Measurements from ENCODE around the gene CATSPERZ. TPM values are rescaled to one million over a fixed set of nuclear protein-coding genes. Genes with fewer than 3 reads are reported as not detected.

The CATSPERZ gene
- total RNA-seq, 6 experiments from 2014 or later = not detected

- no peak for ATAC-seq
- Histone ChIP-seq H3K36me3 (no peaks in the 10 kb centered on the region), H3K4me1 (peaks cover 0 to 24% (median 6%) of the 10 kb centered on the region in 4 donors), H3K4me3 (no peak overlapping the region), H3K27ac (no peak overlapping the region), H3K9me3 (no peaks in the 10 kb centered on the region), H3K27me3 (peaks cover 0 to 5% of the 10 kb centered on the region in 2 donors)
- TF ChIP-seq CTCF (IDR thresholded peaks at IDR 0.05) = no peak
- no peak for TF ChIP-seq POLR2A (IDR thresholded peaks at IDR 0.05)
- intact Hi-C loops (cut with DNase I) = no loop called here
- DNase-seq = no peak
- no CpG with 5 or more reads among the region's 9 CpGs for WGBS (ENCODE audit: insufficient coverage, low coverage, low lambda C conversion rate, missing lambda C conversion rate)
These were observed 11.8 kb upstream of the CATSPERZ start for GRCh38 chr11:64288353-64288750.

GRCh38 chr11:64289002-64289564 lies 11.1 kb upstream of the CATSPERZ start:
- ATAC-seq = no peak

GRCh38 chr11:64290352-64291261 lies 9.6 kb upstream of the CATSPERZ start:
- Histone ChIP-seq H3K27ac (no peak overlapping the region), H3K4me1 (peaks cover 0 to 19% (median 5%) of the 10 kb centered on the region in 4 donors), H3K27me3 (peaks cover 0 to 10% of the 10 kb centered on the region in 2 donors), H3K4me3 (no peak overlapping the region), H3K9me3 (no peaks in the 10 kb centered on the region), H3K36me3 (no peaks in the 10 kb centered on the region)
- no peak for ATAC-seq
- no peak for DNase-seq
- intact Hi-C loops (cut with DNase I) = no loop called here
- TF ChIP-seq CTCF (IDR thresholded peaks at IDR 0.05) (no peak), POLR2A (IDR thresholded peaks at IDR 0.05) (no peak)
- WGBS (ENCODE audit: insufficient coverage, low coverage, low lambda C conversion rate, missing lambda C conversion rate) = 52% methylated on average over 4 of the region's 10 CpGs

More at GRCh38 chr11:64289002-64289564, 11.1 kb upstream of the CATSPERZ start:
- H3K27ac ChIP-seq = no peak overlapping the region
- H3K36me3 ChIP-seq = no peaks in the 10 kb centered on the region
- DNase-seq = peak in 1 of 3 donors; percentile 45
- TF ChIP-seq POLR2A (IDR thresholded peaks at IDR 0.05) (no peak), CTCF (IDR thresholded peaks at IDR 0.05) (no peak)
- H3K27me3 ChIP-seq = peaks cover 0 to 8% of the 10 kb centered on the region in 2 donors
- H3K4me3 ChIP-seq = no peak overlapping the region
- no peaks in the 10 kb centered on the region for H3K9me3 ChIP-seq
- intact Hi-C loops (cut with DNase I) = no loop called here
- H3K4me1 ChIP-seq = peaks cover 0 to 21% (median 6%) of the 10 kb centered on the region in 4 donors
- WGBS (ENCODE audit: insufficient coverage, low coverage, low lambda C conversion rate, missing lambda C conversion rate) = no CpG with 5 or more reads among the region's 13 CpGs

GRCh38 chr11:64291262-64291751 lies 8.9 kb upstream of the CATSPERZ start, which contains the start of gene KCNK4:
Gene KCNK4 (plus strand): TSS chr11:64291302. CDS start chr11:64293019, 1,717 bp downstream.
- TF ChIP-seq CTCF (IDR thresholded peaks at IDR 0.05) = no peak
- TF ChIP-seq POLR2A (IDR thresholded peaks at IDR 0.05) = no peak
- Histone ChIP-seq H3K36me3 (no peaks in the 10 kb centered on the region), H3K9me3 (no peaks in the 10 kb centered on the region), H3K4me1 (peaks cover 0 to 14% (median 2%) of the 10 kb centered on the region in 4 donors), H3K4me3 (peak within 1 kb of the TSS in 1 of 3 donors; percentile 1), H3K27me3 (peaks cover 0 to 10% of the 10 kb centered on the region in 2 donors), H3K27ac (no peak within 1 kb of the TSS)
- ATAC-seq (no peak), DNase-seq (no peak)
- intact Hi-C loops (cut with DNase I) = no loop called here
- WGBS (ENCODE audit: insufficient coverage, low coverage, low lambda C conversion rate, missing lambda C conversion rate) = no CpG with 5 or more reads among the region's 45 CpGs

Data from right lobe of liver (tissue), 6 donors.